Panc1 (cell line): Measurements from ENCODE around the gene FHOD1. TPM values are rescaled to one million over a fixed set of nuclear protein-coding genes. Genes with fewer than 3 reads are reported as not detected.

Source experiments
- ATAC-seq: fragments of 200-7000 bp; cut with Tn5 transposase; 2 replicates; pipeline ENCODE4 v1.9.1; 2020; ENCODE audit warnings: mild to moderate bottlenecking, moderate library complexity
- Bru-seq: library from RNA; stranded (reverse); fragments of 400-500 nt; gene quantifications from one replicate; lab custom pipeline; 2021; lab: Mats Ljungman, UMichigan
- BruChase-seq, 2 experiments: library from RNA; stranded (reverse); fragments of 400-500 nt; gene quantifications; one replicate each; lab custom pipeline; 2021; lab: Mats Ljungman, UMichigan
- BruUV-seq: library from RNA; stranded (reverse); fragments of 400-500 nt; replicated peaks from 2 replicates; lab custom pipeline; 2021; lab: Mats Ljungman, UMichigan
- CTCF ChIA-PET: fragments of 300-600 bp; sonication (Branson Sonifier 250); formaldehyde crosslinking; loops from one replicate; lab custom pipeline; 2022; ENCODE audit warnings: antibody characterized with exemption; lab: Charles Lee
- POLR2A ChIA-PET: fragments of 300-600 bp; sonication (Branson Sonifier 250); formaldehyde crosslinking; loops from one replicate; lab custom pipeline; 2022; ENCODE audit warnings: antibody characterized with exemption; lab: Charles Lee
- DNase-seq: peaks from one replicate; pipeline ENCODE4 v3.0.0-alpha.2; 2010; ENCODE audit warnings: low read depth, low spot score
- H3K27ac ChIP-seq: 2 replicates; pipeline ENCODE4 v1.5.1; 2011; ENCODE audit warnings: mild to moderate bottlenecking, low read length, inconsistent platforms
- H3K27me3 ChIP-seq: fragments of 200-500 bp; sonication (Bioruptor generic); 2 replicates; pipeline ENCODE4 v1.6.0; 2014; ENCODE audit warnings: low read length, inconsistent platforms; ENCODE audit not compliant: control insufficient read depth, insufficient read depth
- H3K36me3 ChIP-seq: fragments of 200-500 bp; sonication (Bioruptor generic); 2 replicates; pipeline ENCODE4 v1.5.1; 2014; ENCODE audit warnings: inconsistent platforms, mild to moderate bottlenecking, low read length, moderate library complexity; ENCODE audit not compliant: control insufficient read depth, insufficient read depth
- H3K4me1 ChIP-seq: 2 replicates; pipeline ENCODE4 v1.5.1; 2011; ENCODE audit warnings: inconsistent platforms, mild to moderate bottlenecking, low read length, moderate library complexity; ENCODE audit not compliant: control insufficient read depth, insufficient read depth
- H3K4me3 ChIP-seq, 2 experiments: 2 replicates each; pipeline ENCODE4 v1.5.1; 2011 to 2012; ENCODE audit warnings: low read depth in 2 of 2, low read length in 2 of 2, mild to moderate bottlenecking in 2 of 2, inconsistent platforms in 1 of 2, moderate library complexity in 1 of 2
- H3K9me3 ChIP-seq: fragments of 200-500 bp; sonication (Bioruptor generic); 2 replicates; pipeline ENCODE4 v1.5.1; 2014; ENCODE audit warnings: low read depth, mild to moderate bottlenecking, inconsistent platforms, low read length, moderate library complexity; ENCODE audit not compliant: control insufficient read depth, insufficient read depth
- POLR2AphosphoS5 ChIP-seq: IDR thresholded peaks from 2 replicates; pipeline ENCODE4 v1.6.1; 2012; ENCODE audit warnings: mild to moderate bottlenecking, low read depth, low read length, moderate library complexity
- REST ChIP-seq, 2 experiments: IDR thresholded peaks; 2 replicates each; pipeline ENCODE4 v1.6.1; 2011 to 2012; ENCODE audit warnings: low read depth in 2 of 2, control low read depth in 1 of 2, low read length in 1 of 2, mild to moderate bottlenecking in 1 of 2, moderate library complexity in 1 of 2; ENCODE audit not compliant: insufficient read depth in 1 of 2
- SIN3A ChIP-seq: IDR thresholded peaks from 2 replicates; pipeline ENCODE4 v1.6.1; 2012; ENCODE audit warnings: low read depth, mild to moderate bottlenecking, low read length, moderate library complexity, borderline replicate concordance; ENCODE audit not compliant: insufficient read depth
- TCF7L2 ChIP-seq: IDR thresholded peaks from 2 replicates; pipeline ENCODE4 v1.6.1; 2011; ENCODE audit warnings: mild to moderate bottlenecking, low read depth, low read length, inconsistent platforms
- in situ Hi-C: cut with HindIII; loops from 2 replicates; pipeline ENCODE4 v1.10.0; 2016; ENCODE audit warnings: low sequenced_read_pairs, low pct_unique_long_range_greater_than_20kb
- intact Hi-C: fragments of 100-400 bp; cut with micrococcal nuclease; formaldehyde crosslinking; loops from one replicate; pipeline ENCODE4 v1.10.0; 2022; ENCODE audit not compliant: unreplicated experiment
- long read RNA-seq: library from polyadenylated mRNA; unstranded; transcript quantifications from one replicate; pipeline ENCODE4 v2.0.0, GENCODE V29; 2021; ENCODE audit not compliant: unreplicated experiment
- polyA plus RNA-seq: library from polyadenylated mRNA; unstranded; fragments of >200 nt; gene quantifications from one replicate; pipeline ENCODE4 v1.2.1, GENCODE V29; 2012; ENCODE audit warnings: missing spikeins; ENCODE audit not compliant: insufficient read length
- total RNA-seq: library from RNA; stranded (reverse); gene quantifications from one replicate; pipeline ENCODE4 v1.2.1, GENCODE V29; 2021; ENCODE audit not compliant: unreplicated experiment
- TF ChIP-seq, protein P1 (sequence below): fragments of 450-650 bp; IDR thresholded peaks from 2 replicates; pipeline ENCODE4 v1.5.1; 2017; ENCODE audit warnings: mild to moderate bottlenecking

FHOD1 gene
- total RNA-seq (9.3 TPM), Bru-seq, nascent RNA (percentile 33 among the genes with signal in this experiment), BruChase-seq, experiment 1, labeled RNA remaining after a 2-hour chase (percentile 36 among the genes with signal in this experiment), BruChase-seq, experiment 2, labeled RNA remaining after a 6-hour chase (percentile 44 among the genes with signal in this experiment)
- polyA plus RNA-seq, result 13.4 TPM
- long read RNA-seq, partial matches to known transcripts, result 10 of 15 reads
- long read RNA-seq, other reads (novel, unspliced or antisense), result 1 of 15 reads

DNA sequence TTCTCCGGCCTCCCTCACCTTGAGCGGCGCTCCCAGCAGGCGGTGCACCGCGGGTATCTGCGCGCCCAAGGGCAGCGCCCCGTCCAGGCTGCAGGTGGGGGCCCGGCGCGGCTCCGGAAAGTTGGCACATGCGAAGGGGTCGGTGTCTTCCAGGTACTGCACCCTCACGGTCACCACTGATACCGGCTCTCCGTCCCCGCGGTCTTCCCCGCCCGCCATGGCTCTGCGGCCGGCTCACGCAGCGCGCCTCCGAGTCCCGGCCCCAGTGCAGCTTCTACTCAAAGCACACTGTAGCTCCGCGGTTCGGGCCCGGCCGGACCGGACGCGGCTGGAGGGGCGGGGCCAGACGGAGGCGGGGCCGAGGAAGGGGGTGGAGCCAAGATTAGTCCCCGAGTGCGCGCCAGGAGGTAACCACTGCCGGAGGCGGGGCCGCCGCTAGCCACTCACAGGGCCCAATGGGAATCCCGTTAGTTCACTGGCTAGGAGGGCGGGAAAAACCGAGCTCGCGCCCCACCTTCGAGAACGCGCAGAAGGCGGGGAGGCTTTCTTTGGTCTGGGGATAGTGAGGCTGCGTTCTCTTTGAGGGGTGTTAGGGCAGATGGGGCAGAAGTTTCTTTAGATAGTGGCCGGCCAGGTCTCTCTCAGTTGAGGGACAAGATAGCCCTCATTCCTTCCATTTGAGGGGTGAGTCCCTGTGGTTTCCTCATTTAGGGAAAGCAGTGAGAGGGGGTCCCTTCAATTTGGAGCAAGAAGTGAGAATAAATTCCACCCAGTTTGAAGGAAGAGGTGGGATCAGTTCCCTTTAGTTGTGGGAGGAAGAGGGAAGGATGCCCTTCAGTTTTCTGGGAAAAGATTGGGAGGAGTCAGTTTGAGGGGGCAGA lies at the start of gene FHOD1:
FHOD1 (minus strand) TSS at position 290 of the 881 bp plus-strand sequence; CDS start at position 219, 71 bp downstream.
- H3K4me1 ChIP-seq, result peaks cover 7% of the 10 kb centered on the region
- DNase-seq, result no peak
- no peak for TF ChIP-seq REST (IDR thresholded peaks at IDR 0.05; ENCODE audit: insufficient read depth in 1 of 2, low read depth in 2 of 2, low read length in 1 of 2)
- BruUV-seq, result no TSS peak
- intact Hi-C loops, result no loop called here
- H3K4me3 ChIP-seq, result peak within 1 kb of the TSS; percentile 64 to 73
- peak; percentile 86 for ATAC-seq
- no peaks in the 10 kb centered on the region for H3K9me3 ChIP-seq
- in situ Hi-C loops, result no loop called here
- CTCF ChIA-PET, result interaction anchor here (0.6 kb wide), 1 partner anchor 66 kb away, joined by 6 read pairs; no protein-coding TSS in a partner anchor
- no peaks in the 10 kb centered on the region for H3K27me3 ChIP-seq
- H3K36me3 ChIP-seq, result no peaks in the 10 kb centered on the region; the same call in 1 of the 2 replicates
- POLR2A ChIA-PET, result interaction anchor here (0.6 kb wide), 2 partner anchors 82 to 303 kb away, joined by 4 to 7 read pairs; no protein-coding TSS in a partner anchor
- H3K27ac ChIP-seq, result no peak within 1 kb of the TSS

DNA sequence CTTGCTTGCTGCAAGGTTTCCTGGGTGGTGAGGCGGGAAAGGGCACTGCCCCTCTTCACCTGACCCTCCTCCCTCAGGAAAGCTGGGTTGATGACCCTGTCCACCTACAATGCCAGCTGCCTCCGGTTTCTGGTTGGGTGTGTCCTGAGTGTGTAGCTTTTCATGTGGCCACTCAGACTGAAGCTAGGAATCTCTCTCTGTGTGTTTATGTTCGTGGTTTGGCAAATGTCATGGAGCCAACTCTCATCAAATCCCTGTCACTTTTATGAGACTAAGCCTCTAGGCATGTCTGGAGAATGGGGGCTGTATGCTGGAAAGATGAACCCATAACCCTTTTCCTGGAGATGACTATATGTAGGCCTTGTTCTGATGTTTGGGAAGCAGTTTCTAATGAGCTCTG lies 49.1 kb upstream of the FHOD1 start:
- no peaks in the 10 kb centered on the region for H3K27me3 ChIP-seq
- intact Hi-C loops (no loop called here), in situ Hi-C loops (no loop called here)
- no peak overlapping the region for H3K4me3 ChIP-seq
- no peaks in the 10 kb centered on the region for H3K36me3 ChIP-seq
- TF ChIP-seq, protein P1, sequence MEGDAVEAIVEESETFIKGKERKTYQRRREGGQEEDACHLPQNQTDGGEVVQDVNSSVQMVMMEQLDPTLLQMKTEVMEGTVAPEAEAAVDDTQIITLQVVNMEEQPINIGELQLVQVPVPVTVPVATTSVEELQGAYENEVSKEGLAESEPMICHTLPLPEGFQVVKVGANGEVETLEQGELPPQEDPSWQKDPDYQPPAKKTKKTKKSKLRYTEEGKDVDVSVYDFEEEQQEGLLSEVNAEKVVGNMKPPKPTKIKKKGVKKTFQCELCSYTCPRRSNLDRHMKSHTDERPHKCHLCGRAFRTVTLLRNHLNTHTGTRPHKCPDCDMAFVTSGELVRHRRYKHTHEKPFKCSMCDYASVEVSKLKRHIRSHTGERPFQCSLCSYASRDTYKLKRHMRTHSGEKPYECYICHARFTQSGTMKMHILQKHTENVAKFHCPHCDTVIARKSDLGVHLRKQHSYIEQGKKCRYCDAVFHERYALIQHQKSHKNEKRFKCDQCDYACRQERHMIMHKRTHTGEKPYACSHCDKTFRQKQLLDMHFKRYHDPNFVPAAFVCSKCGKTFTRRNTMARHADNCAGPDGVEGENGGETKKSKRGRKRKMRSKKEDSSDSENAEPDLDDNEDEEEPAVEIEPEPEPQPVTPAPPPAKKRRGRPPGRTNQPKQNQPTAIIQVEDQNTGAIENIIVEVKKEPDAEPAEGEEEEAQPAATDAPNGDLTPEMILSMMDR, result no peak
- no peak for TF ChIP-seq REST (IDR thresholded peaks at IDR 0.05; ENCODE audit: insufficient read depth in 1 of 2, low read depth in 2 of 2, low read length in 1 of 2)
- no peak for TF ChIP-seq POLR2AphosphoS5
- TF ChIP-seq TCF7L2, result no peak
- TF ChIP-seq SIN3A, result no peak
- no peaks in the 10 kb centered on the region for H3K9me3 ChIP-seq
- no peak overlapping the region for H3K27ac ChIP-seq
- no peak for DNase-seq
- ATAC-seq, result no peak
- POLR2A ChIA-PET, result no interaction called here
- CTCF ChIA-PET, result interaction anchor here (0.6 kb wide), 1 partner anchor 77 kb away, joined by 7 read pairs; no protein-coding TSS in a partner anchor
- no TSS peak for BruUV-seq
- no peaks in the 10 kb centered on the region for H3K4me1 ChIP-seq
